ENCODE measurements around the gene CLSTN2.

DNA sequence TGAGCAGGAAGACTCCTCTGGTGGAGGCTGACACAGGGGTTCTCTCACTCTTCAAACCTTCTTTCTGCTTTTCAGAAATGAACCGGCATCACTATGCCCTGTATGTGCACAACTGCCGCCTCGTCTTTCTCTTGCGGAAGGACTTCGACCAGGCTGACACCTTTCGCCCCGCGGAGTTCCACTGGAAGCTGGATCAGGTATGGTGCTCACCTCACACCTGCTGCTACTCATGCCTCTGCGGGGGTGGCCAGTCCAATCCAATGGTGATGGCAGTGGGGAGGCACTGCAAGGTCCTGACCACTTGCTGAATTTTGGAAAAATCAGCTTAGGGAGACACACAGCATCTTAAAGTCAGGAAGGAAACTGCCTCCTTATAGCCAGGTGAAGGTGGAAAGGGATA is 531.5 kb downstream of the CLSTN2 start:
- no peak for TF ChIP-seq MAFK (IDR thresholded peaks at IDR 0.05; ENCODE audit: low read depth, low read length)
- TF ChIP-seq POLR2A (IDR thresholded peaks at IDR 0.05; ENCODE audit: low read depth, low read length) = no peak
- TF ChIP-seq RAD21 (IDR thresholded peaks at IDR 0.05; ENCODE audit: low read length) = no peak
- TF ChIP-seq CTCF (conservative IDR thresholded peaks at IDR 0.05; ENCODE audit: low read depth, low read length) = no peak

All from IMR-90 (cell line).